ENCODE data around the gene HOXD8.

- TF ChIP-seq CTCF (IDR thresholded peaks at IDR 0.05) = no peak
- TF ChIP-seq POLR2AphosphoS5 (IDR thresholded peaks at IDR 0.05) = no peak
- TF ChIP-seq POLR2A (IDR thresholded peaks at IDR 0.05) = no peak
Observed at GRCh38 chr2:176161825-176162626, 32.5 kb downstream of the HOXD8 start.
